Fibroblast of mammary gland (primary cell): ENCODE measurements around the gene ARFGEF3.

Experiments used
- DNase-seq: peaks from one replicate; pipeline ENCODE4 v3.0.0-alpha.2; 2010; ENCODE audit warnings: low read depth
- H3K4me3 ChIP-seq: 2 replicates; pipeline ENCODE4 v1.5.1; 2011; ENCODE audit warnings: low read depth, mild to moderate bottlenecking, low read length, moderate library complexity; ENCODE audit not compliant: control insufficient read depth
- TF ChIP-seq, protein P1 (sequence below): conservative IDR thresholded peaks from 2 replicates; pipeline ENCODE4 v1.5.1; 2011; ENCODE audit warnings: low read depth, low read length, inconsistent platforms; ENCODE audit not compliant: control insufficient read depth, insufficient read depth

The ARFGEF3 gene

DNA sequence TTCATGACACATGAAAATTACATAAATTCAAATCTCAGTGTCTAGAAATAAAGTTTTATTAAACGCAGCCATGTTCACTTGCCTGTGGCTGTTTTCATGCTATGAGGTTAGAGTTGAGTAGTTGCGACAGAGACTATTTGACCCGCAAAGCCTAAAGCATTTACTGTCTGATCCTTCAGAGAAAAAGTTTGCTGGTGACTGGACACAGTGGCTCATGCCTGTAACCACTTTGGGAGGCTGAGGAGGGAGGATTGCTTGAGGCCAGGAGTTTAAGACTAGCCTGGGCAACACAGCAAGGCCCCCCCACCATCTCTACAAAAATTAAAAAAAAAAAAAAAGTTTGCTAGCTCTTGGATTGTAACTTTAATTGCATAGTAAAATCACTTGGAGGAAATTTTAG is 225.2 kb downstream of the ARFGEF3 start:
- TF ChIP-seq, protein P1, sequence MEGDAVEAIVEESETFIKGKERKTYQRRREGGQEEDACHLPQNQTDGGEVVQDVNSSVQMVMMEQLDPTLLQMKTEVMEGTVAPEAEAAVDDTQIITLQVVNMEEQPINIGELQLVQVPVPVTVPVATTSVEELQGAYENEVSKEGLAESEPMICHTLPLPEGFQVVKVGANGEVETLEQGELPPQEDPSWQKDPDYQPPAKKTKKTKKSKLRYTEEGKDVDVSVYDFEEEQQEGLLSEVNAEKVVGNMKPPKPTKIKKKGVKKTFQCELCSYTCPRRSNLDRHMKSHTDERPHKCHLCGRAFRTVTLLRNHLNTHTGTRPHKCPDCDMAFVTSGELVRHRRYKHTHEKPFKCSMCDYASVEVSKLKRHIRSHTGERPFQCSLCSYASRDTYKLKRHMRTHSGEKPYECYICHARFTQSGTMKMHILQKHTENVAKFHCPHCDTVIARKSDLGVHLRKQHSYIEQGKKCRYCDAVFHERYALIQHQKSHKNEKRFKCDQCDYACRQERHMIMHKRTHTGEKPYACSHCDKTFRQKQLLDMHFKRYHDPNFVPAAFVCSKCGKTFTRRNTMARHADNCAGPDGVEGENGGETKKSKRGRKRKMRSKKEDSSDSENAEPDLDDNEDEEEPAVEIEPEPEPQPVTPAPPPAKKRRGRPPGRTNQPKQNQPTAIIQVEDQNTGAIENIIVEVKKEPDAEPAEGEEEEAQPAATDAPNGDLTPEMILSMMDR = no peak
- DNase-seq = no peak
- H3K4me3 ChIP-seq = no peak overlapping the region

DNA sequence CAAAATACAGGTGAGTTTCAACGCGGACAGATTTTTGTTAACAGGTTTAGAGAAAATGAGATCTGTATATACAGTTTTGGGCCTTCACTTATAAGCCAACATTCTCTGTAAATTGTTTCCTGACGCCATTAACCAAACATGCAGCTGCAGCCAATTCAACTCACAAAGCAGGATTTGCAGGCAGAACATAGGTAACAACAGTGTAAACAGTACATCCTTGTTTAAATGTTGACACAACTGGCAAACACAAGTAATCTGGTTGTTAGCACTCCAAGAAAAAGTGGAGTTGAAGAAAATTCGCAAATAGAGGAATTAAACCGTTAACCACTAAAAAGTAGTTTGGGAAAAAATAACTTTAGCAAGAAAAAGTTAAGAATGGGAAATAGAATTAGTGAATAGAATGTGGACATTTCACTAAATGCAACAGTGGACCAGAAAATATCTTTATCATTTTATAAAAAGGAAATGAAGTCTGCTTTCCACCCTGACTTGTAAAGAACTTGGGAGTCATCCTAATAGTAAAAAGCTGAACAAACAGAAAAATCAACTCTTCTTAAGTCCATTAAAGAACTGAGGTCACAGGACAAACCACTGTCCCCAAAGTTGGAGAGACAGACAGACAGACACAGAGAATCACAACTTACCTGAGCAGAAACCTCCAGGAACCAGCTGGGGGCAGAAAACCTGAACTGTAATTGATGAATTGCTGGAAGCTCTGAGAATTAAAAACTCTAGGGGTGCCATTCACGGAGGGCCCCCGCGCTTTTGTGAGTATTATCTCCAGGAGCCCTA is 226.0 kb downstream of the ARFGEF3 start:
- H3K4me3 ChIP-seq = no peak overlapping the region
- DNase-seq = no peak
- TF ChIP-seq, protein P1 = no peak

DNA sequence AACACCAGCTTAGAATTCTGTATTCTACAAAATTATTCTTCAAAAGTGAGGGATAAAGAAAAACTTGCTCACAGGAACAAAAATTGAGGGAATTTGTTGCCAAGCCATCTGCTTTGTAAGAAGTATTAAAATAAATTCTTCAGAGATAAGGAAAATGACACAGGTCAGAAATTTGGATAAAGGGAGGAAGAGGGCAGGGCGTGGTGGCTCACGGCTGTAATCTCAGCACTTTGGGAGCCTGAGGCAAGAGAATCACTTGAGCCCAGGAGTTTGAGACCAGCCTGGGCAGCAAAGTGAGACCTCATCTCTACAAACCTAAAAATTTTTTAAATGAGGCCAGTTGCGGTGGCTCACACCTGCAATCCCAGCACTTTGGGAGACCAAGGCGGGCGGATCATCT is 227.8 kb downstream of the ARFGEF3 start:
- no peak overlapping the region for H3K4me3 ChIP-seq
- no peak for DNase-seq
- TF ChIP-seq, protein P1 = no peak
